Lower leg skin (tissue), 3 donors: Measurements from ENCODE around the gene USP11.
"Not testable (repeated sequence)": the region's sequence is repeated elsewhere in the genome, so short reads cannot be mapped to it uniquely, and the experiment has no call there.

Experiments used
- POLR2A ChIP-seq, 2 donors: fragments of 450-650 bp; IDR thresholded peaks; one replicate each; pipeline ENCODE4 v1.6.1; 2016 to 2017; ENCODE audit warnings: antibody characterized with exemption in 2 of 2, mild to moderate bottlenecking in 1 of 2, moderate library complexity in 1 of 2
- TF ChIP-seq, protein P1 (sequence below), 3 donors: fragments of 450-650 bp; IDR thresholded peaks; one replicate each; pipeline ENCODE4 v1.5.1; 2016; ENCODE audit warnings: antibody characterized with exemption in 3 of 3, mild to moderate bottlenecking in 3 of 3, moderate library complexity in 2 of 3

DNA sequence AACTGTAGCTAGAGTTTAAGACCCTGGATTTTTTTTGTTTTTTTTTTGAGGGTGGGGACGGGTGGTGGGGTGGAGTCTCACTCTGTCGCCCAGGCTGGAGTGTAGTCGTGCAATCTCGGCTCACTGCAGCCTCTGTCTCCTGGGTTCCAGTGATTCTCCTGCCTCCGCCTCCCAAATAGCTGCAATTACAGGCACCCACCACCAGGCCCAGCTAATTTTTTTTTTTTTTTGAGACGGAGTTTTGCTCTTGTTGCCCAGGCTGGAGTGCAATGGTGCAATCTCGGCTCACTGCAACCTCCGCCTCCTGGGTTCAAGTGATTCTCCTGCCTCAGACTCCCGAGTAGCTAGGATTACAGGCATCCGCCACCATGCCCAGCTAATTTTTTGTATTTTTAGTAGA is 51.8 kb downstream of the USP11 start:
- TF ChIP-seq, protein P1, sequence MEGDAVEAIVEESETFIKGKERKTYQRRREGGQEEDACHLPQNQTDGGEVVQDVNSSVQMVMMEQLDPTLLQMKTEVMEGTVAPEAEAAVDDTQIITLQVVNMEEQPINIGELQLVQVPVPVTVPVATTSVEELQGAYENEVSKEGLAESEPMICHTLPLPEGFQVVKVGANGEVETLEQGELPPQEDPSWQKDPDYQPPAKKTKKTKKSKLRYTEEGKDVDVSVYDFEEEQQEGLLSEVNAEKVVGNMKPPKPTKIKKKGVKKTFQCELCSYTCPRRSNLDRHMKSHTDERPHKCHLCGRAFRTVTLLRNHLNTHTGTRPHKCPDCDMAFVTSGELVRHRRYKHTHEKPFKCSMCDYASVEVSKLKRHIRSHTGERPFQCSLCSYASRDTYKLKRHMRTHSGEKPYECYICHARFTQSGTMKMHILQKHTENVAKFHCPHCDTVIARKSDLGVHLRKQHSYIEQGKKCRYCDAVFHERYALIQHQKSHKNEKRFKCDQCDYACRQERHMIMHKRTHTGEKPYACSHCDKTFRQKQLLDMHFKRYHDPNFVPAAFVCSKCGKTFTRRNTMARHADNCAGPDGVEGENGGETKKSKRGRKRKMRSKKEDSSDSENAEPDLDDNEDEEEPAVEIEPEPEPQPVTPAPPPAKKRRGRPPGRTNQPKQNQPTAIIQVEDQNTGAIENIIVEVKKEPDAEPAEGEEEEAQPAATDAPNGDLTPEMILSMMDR (IDR thresholded peaks at IDR 0.05) = not testable (repeated sequence)
- not testable (repeated sequence) for TF ChIP-seq POLR2A (IDR thresholded peaks at IDR 0.05)
